ENCODE results near the gene KLRF2. TPM values are rescaled to one million over a fixed set of nuclear protein-coding genes. Genes with fewer than 3 reads are reported as not detected.
A peak's percentile ranks its signal among the peaks of the same experiment; 100 is the strongest.
"Not testable (repeated sequence)": the region's sequence is repeated elsewhere in the genome, so short reads cannot be mapped to it uniquely, and the experiment has no call there.

Gene KLRF2
- total and polyA plus RNA-seq, 7 donors = not detected

DNA sequence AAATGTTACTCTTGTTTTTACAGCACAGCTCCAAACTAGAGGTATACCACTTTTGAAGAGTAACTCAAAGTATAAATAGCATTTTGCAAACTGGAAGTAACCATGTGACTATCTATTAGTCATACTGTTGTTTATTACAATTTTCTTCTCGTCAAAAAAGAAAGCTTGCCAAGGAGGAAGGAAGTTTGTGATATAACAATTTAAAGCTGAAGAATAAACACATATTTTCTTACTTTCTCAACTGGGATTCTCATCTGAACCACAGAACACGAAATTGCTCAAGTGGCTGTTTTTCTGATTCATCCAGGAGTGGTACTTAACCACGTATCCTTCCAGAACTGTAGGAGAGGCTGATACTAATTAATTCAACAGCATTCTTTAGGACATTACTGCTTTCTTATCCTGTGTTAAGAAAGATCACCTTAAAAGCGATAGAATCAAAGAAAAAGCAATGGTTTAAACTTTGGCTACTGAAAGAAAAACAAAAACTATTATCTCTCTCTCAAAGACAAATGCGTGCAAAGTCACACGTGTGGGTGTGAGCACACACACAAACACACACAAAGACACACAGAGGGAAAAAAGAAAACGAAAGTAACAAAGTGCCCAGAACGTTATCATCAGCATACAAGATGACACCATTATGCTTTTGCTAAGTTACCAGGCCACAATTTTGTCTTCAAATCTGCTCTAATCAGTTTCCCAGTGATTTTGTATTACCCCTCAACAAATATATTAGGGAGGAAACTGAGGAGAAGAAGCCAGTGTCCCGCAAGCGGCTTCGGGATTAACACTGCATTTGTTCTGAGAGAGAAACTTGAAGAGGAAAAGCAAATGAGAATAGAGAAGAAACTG, 11.8 kb upstream of the KLRF2 start, which contains the start of gene CLEC2B:
Gene CLEC2B (minus strand): TSS at position 48 of the 855 bp plus-strand sequence.
- Histone ChIP-seq H3K27me3 (ENCODE audit: insufficient read depth in 3 of 3, low read length in 2 of 3) (no peaks in the 10 kb centered on the region), H3K4me3 (peak within 1 kb of the TSS; percentile 71), H3K4me1 (peaks cover 13% of the 10 kb centered on the region), H3K36me3 (ENCODE audit: insufficient read depth in 1 of 2, low read depth in 1 of 2) (no peaks in the 10 kb centered on the region), H3K9me3 (no peaks in the 10 kb centered on the region), H3K27ac (peak within 1 kb of the TSS; percentile 86)
- DNase-seq (no peak), ATAC-seq (peak; percentile 58 to 88 (median 81))
- no peak for TF ChIP-seq CTCF (IDR thresholded peaks at IDR 0.05)
- 16 to 19% (median 17%) methylated on average over 11 of the region's 11 CpGs for WGBS, 3 donors
- intact Hi-C loops (cut with DNase I) = loop anchor here in 1 of 2 donors (5.0 kb wide), 1 partner anchor 853 kb away; the partner anchor contains the start of gene YBX3

DNA sequence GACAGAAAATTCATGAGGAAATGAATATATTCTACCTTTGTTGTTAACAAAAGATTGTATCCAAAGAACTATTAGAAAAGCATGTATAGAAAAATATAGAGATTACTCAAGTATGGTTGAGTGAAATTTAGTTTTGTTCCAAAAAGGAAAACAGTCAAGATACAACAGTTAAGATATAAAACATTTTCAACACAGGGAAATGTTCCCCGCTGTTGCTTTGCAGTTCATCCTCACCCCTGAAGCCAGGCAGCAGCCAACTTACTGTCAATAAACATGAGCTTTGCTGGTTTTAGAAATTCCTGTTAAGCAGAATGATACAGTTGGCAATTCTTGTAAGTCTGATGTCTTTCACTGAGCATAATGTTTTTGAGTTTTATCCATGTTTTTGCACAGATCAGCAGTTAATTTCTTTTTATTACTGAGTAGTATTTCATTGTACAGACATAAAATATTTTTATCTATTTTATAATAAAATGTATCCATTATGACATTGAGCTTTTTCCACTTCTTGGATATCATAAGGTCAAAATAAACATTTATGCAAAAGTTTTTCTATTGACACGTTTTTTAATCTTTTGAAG, 10.9 kb upstream of the KLRF2 start:
- intact Hi-C loops (cut with DNase I) = no loop called here
- H3K27ac ChIP-seq = peak overlapping the region; percentile 86
- no peaks in the 10 kb centered on the region for H3K27me3 ChIP-seq (ENCODE audit: insufficient read depth in 3 of 3, low read length in 2 of 3)
- H3K9me3 ChIP-seq = no peaks in the 10 kb centered on the region
- peak in 1 of 4 donors; percentile 45 for ATAC-seq
- TF ChIP-seq CTCF (IDR thresholded peaks at IDR 0.05) = no peak
- no peak for DNase-seq
- peak overlapping the region; percentile 71 for H3K4me3 ChIP-seq
- H3K4me1 ChIP-seq = peaks cover 13% of the 10 kb centered on the region
- 62 to 68% (median 62%) methylated on average over 2 of the region's 2 CpGs for WGBS, 3 donors
- no peaks in the 10 kb centered on the region for H3K36me3 ChIP-seq (ENCODE audit: insufficient read depth in 1 of 2, low read depth in 1 of 2)

DNA sequence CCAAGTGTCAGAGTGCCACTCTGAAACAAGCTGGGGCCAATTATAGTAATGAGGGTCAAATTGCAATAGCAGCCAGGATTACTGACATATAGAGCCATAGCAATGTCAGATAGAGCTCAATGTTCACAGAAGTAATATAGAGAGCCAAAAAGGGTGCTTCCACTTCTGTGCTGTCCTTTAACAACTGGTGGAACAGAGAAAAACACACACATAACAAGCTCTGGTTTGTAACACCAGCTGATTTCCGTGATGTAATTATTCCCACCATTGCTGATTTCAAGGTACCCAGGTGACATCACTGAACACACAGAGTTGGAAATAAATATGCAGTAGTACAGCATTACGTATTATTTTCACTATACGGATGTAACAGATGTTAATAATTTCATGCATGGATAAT, 9.1 kb upstream of the KLRF2 start:
- 36 to 54% (median 48%) methylated on average over 3 of the region's 3 CpGs for WGBS, 3 donors
- Histone ChIP-seq H3K27me3 (ENCODE audit: insufficient read depth in 3 of 3, low read length in 2 of 3) (no peaks in the 10 kb centered on the region), H3K4me1 (peaks cover 13% of the 10 kb centered on the region), H3K9me3 (no peaks in the 10 kb centered on the region), H3K4me3 (peak overlapping the region; percentile 19), H3K36me3 (ENCODE audit: insufficient read depth in 1 of 2, low read depth in 1 of 2) (no peaks in the 10 kb centered on the region), H3K27ac (peak overlapping the region; percentile 86)
- intact Hi-C loops (cut with DNase I) = no loop called here
- DNase-seq = no peak
- no peak for ATAC-seq
- TF ChIP-seq CTCF (IDR thresholded peaks at IDR 0.05) = no peak

- peak in 3 of 4 donors; percentile 27 to 66 (median 39) for ATAC-seq
- intact Hi-C loops (cut with DNase I) = no loop called here
- no peaks in the 10 kb centered on the region for H3K36me3 ChIP-seq (ENCODE audit: insufficient read depth in 1 of 2, low read depth in 1 of 2)
- no peak for DNase-seq
- peak overlapping the region; percentile 86 for H3K27ac ChIP-seq
- H3K4me1 ChIP-seq = peaks cover 13% of the 10 kb centered on the region
- no peaks in the 10 kb centered on the region for H3K9me3 ChIP-seq
- H3K27me3 ChIP-seq (ENCODE audit: insufficient read depth in 3 of 3, low read length in 2 of 3) = no peaks in the 10 kb centered on the region
- no peak overlapping the region for H3K4me3 ChIP-seq
- TF ChIP-seq CTCF (IDR thresholded peaks at IDR 0.05) = no peak
- 46 to 54% (median 47%) methylated on average over 11 of the region's 11 CpGs for WGBS, 3 donors
Measured at GRCh38 chr12:9872742-9873141, 8.5 kb upstream of the KLRF2 start.

DNA sequence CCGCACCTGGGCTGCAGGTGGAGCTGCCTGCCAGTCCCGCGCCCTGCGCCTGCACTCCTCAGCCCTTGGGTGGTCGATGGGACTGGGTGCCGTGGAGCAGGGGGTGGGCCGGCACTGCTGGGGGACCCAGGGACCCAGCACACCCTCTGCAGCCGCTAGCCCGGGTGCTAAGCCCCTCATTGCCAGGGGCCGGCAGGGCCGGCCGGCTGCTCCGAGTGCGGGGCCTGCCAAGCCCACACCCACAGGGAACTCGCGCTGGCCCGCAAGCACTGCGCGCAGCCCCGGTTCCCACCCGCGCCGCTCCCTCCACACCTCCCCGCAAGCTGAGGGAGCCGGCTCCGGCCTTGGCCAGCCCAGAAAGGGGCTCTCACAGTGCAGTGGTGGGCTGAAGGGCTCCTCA, 5.2 kb upstream of the KLRF2 start:
- WGBS, 3 donors = 93 to 97% (median 96%) methylated on average over 25 to 26 of the region's 26 CpGs
- ATAC-seq; DNase-seq; H3K27ac ChIP-seq; intact Hi-C loops (cut with DNase I); H3K4me3 ChIP-seq; H3K9me3 ChIP-seq; H3K36me3 ChIP-seq (ENCODE audit: insufficient read depth in 1 of 2, low read depth in 1 of 2); H3K4me1 ChIP-seq; H3K27me3 ChIP-seq (ENCODE audit: insufficient read depth in 3 of 3, low read length in 2 of 3): not testable (repeated sequence)
